ENCODE results near the gene MYD88. TPM values are rescaled to one million over a fixed set of nuclear protein-coding genes. Genes with fewer than 3 reads are reported as not detected.

MYD88 gene
- polyA plus RNA-seq, 1 donor from 2014 or later = 0.14 TPM

DNA sequence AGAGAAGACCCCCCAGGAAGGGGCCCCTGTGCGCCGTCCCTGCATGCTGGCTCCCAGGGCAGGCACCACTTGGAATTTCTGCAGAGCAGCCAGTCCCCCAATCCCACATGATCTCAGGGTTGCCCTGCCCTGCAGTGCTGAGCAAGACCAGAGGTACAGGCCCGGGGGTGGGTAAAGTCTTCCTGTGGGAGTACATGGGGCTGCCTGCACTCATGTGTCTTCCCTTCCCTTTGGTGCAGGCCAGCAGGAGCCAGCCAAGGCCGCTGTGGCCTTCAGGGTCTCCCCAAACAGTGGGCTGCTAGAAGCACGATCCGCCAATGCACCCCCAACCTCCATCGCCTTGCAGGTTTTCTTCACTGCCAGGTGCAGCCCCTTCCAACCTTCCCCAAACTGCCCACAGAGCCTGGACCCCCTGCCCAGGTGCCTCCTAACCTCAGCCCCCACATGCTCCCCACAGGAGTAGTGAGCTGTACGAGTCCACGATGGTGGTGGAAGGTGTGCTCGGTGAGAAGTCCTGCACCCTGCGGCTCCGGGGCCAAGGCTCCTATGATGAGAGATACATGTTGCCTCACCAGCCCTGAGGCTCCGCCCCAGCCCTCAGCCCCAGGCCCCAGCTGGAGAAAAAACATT lies 16.5 kb upstream of the MYD88 start:
- TF ChIP-seq POLR2AphosphoS5 (IDR thresholded peaks at IDR 0.05) (no peak), TAF1 (IDR thresholded peaks at IDR 0.05; ENCODE audit: low read depth) (no peak), EP300 (conservative IDR thresholded peaks at IDR 0.05; ENCODE audit: poor library complexity, severe bottlenecking) (no peak), SMC3 (conservative IDR thresholded peaks at IDR 0.05; ENCODE audit: poor library complexity) (no peak), MXI1 (conservative IDR thresholded peaks at IDR 0.05; ENCODE audit: poor library complexity, severe bottlenecking) (no peak), RAD21 (conservative IDR thresholded peaks at IDR 0.05) (no peak), EZH2 (IDR thresholded peaks at IDR 0.05; ENCODE audit: borderline replicate concordance, insufficient read depth, low read length, poor library complexity, severe bottlenecking) (no peak)
- TF ChIP-seq, protein P1, sequence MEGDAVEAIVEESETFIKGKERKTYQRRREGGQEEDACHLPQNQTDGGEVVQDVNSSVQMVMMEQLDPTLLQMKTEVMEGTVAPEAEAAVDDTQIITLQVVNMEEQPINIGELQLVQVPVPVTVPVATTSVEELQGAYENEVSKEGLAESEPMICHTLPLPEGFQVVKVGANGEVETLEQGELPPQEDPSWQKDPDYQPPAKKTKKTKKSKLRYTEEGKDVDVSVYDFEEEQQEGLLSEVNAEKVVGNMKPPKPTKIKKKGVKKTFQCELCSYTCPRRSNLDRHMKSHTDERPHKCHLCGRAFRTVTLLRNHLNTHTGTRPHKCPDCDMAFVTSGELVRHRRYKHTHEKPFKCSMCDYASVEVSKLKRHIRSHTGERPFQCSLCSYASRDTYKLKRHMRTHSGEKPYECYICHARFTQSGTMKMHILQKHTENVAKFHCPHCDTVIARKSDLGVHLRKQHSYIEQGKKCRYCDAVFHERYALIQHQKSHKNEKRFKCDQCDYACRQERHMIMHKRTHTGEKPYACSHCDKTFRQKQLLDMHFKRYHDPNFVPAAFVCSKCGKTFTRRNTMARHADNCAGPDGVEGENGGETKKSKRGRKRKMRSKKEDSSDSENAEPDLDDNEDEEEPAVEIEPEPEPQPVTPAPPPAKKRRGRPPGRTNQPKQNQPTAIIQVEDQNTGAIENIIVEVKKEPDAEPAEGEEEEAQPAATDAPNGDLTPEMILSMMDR (IDR thresholded peaks at IDR 0.05; ENCODE audit: poor library complexity, severe bottlenecking) = no peak
- TF ChIP-seq, protein P2, sequence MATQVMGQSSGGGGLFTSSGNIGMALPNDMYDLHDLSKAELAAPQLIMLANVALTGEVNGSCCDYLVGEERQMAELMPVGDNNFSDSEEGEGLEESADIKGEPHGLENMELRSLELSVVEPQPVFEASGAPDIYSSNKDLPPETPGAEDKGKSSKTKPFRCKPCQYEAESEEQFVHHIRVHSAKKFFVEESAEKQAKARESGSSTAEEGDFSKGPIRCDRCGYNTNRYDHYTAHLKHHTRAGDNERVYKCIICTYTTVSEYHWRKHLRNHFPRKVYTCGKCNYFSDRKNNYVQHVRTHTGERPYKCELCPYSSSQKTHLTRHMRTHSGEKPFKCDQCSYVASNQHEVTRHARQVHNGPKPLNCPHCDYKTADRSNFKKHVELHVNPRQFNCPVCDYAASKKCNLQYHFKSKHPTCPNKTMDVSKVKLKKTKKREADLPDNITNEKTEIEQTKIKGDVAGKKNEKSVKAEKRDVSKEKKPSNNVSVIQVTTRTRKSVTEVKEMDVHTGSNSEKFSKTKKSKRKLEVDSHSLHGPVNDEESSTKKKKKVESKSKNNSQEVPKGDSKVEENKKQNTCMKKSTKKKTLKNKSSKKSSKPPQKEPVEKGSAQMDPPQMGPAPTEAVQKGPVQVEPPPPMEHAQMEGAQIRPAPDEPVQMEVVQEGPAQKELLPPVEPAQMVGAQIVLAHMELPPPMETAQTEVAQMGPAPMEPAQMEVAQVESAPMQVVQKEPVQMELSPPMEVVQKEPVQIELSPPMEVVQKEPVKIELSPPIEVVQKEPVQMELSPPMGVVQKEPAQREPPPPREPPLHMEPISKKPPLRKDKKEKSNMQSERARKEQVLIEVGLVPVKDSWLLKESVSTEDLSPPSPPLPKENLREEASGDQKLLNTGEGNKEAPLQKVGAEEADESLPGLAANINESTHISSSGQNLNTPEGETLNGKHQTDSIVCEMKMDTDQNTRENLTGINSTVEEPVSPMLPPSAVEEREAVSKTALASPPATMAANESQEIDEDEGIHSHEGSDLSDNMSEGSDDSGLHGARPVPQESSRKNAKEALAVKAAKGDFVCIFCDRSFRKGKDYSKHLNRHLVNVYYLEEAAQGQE (IDR thresholded peaks at IDR 0.05; ENCODE audit: borderline replicate concordance) = no peak
- Histone ChIP-seq H3K36me3 (ENCODE audit: insufficient read depth, low read length) (peaks cover 5% of the 10 kb centered on the region), H3K4me3 (ENCODE audit: low read length) (no peak overlapping the region), H3K27ac (ENCODE audit: low read length) (no peak overlapping the region), H3K9me3 (ENCODE audit: low read length) (no peaks in the 10 kb centered on the region), H3K4me2 (ENCODE audit: low read length) (no peak overlapping the region), H3K79me2 (replicated peaks; ENCODE audit: insufficient read depth, low read length) (no peaks in the 10 kb centered on the region), H3K9ac (ENCODE audit: low read length) (no peak overlapping the region), H3K9me2 (ENCODE audit: insufficient read depth, low read length) (no peaks in the 10 kb centered on the region), H4K20me1 (ENCODE audit: insufficient read depth) (no peaks in the 10 kb centered on the region), H3K27me3 (ENCODE audit: insufficient read depth, low read depth, low read length) (no peaks in the 10 kb centered on the region), H3F3A (ENCODE audit: insufficient read depth, low read length, poor library complexity, severe bottlenecking) (no peaks in the 10 kb centered on the region), H2AFZ (ENCODE audit: low read depth, low read length) (no peak overlapping the region)

DNA sequence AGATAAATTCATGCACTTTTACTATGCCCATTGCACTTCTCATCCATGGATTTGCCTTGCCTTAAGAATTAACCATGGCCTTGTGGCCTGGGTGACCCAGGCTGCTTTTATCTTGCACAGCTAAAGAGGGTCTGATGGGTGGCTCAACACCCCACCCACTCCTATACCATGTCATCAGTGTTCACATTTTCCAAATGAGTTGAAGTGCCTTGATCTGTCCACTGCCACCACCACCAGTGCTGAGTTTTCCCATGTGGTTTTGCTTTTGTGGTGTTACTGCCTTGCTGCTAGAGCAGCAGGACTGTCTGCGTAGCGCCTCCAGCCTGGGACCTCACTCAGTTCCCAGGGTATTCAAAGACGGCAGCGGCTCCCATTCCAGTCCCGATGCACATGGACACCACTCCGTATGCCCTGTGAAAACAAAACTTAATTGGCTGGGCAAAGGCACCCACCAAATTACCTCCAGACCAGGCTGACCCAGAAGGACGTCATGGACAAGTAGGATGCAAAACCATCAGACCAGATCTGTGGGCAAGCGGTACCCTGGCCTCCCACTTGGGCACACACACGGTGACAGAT lies 15.7 kb upstream of the MYD88 start:
- H3K4me3 ChIP-seq (ENCODE audit: low read length) = no peak overlapping the region

More for the DNA sequence above, 15.7 kb upstream of the MYD88 start:
- no peaks in the 10 kb centered on the region for H3K79me2 ChIP-seq (replicated peaks; ENCODE audit: insufficient read depth, low read length)
- no peaks in the 10 kb centered on the region for H3K9me2 ChIP-seq (ENCODE audit: insufficient read depth, low read length)
- no peak overlapping the region for H3K4me2 ChIP-seq (ENCODE audit: low read length)
- no peak overlapping the region for H3K9ac ChIP-seq (ENCODE audit: low read length)
- H4K20me1 ChIP-seq (ENCODE audit: insufficient read depth) = no peaks in the 10 kb centered on the region
- H3K9me3 ChIP-seq (ENCODE audit: low read length) = no peaks in the 10 kb centered on the region
- no peak overlapping the region for H3K27ac ChIP-seq (ENCODE audit: low read length)
- no peaks in the 10 kb centered on the region for H3K27me3 ChIP-seq (ENCODE audit: insufficient read depth, low read depth, low read length)
- no peak overlapping the region for H2AFZ ChIP-seq (ENCODE audit: low read depth, low read length)
- peaks cover 5% of the 10 kb centered on the region for H3K36me3 ChIP-seq (ENCODE audit: insufficient read depth, low read length)
- no peaks in the 10 kb centered on the region for H3F3A ChIP-seq (ENCODE audit: insufficient read depth, low read length, poor library complexity, severe bottlenecking)
- TF ChIP-seq RAD21 (conservative IDR thresholded peaks at IDR 0.05) (no peak), EP300 (conservative IDR thresholded peaks at IDR 0.05; ENCODE audit: poor library complexity, severe bottlenecking) (no peak), EZH2 (IDR thresholded peaks at IDR 0.05; ENCODE audit: borderline replicate concordance, insufficient read depth, low read length, poor library complexity, severe bottlenecking) (no peak), SMC3 (conservative IDR thresholded peaks at IDR 0.05; ENCODE audit: poor library complexity) (no peak), POLR2AphosphoS5 (IDR thresholded peaks at IDR 0.05) (no peak), TAF1 (IDR thresholded peaks at IDR 0.05; ENCODE audit: low read depth) (no peak), MXI1 (conservative IDR thresholded peaks at IDR 0.05; ENCODE audit: poor library complexity, severe bottlenecking) (no peak)
- TF ChIP-seq, protein P2 (IDR thresholded peaks at IDR 0.05; ENCODE audit: borderline replicate concordance) = no peak
- TF ChIP-seq, protein P1 (IDR thresholded peaks at IDR 0.05; ENCODE audit: poor library complexity, severe bottlenecking) = no peak

Measured in neural cell (in vitro differentiated cells).